Spleen (tissue), 7 donors: ENCODE data around the gene FDX2.

ENCODE experiments used
- POLR2A ChIP-seq, 3 donors: fragments of 450-650 bp; IDR thresholded peaks; one replicate each; pipeline ENCODE4 v1.5.1; 2017; ENCODE audit warnings: antibody characterized with exemption in 3 of 3, mild to moderate bottlenecking in 1 of 3
- TF ChIP-seq, protein P1 (sequence below), 11 experiments: fragments of 200-600 bp in 7 of 11; fragments of 450-650 bp in 4 of 11; sonication (generic) in 4 of 11; IDR thresholded peaks in 8 of 11; conservative IDR thresholded peaks in 3 of 11; 1 replicate in 7 of 11; 2 replicates in 4 of 11; pipeline versions ENCODE4 v1.4.0 to v1.8.0; 2016 to 2021; ENCODE audit warnings: antibody characterized with exemption in 11 of 11, inconsistent platforms in 4 of 11, mild to moderate bottlenecking in 1 of 11
- donor health status: DM: no; HTN: no; CAD: no; lungs with moderate emphysema.
- donor health status: DM: no; HTN: no; CAD: no.
- donor health status: DM: no; HTN: no; CAD: no.

DNA sequence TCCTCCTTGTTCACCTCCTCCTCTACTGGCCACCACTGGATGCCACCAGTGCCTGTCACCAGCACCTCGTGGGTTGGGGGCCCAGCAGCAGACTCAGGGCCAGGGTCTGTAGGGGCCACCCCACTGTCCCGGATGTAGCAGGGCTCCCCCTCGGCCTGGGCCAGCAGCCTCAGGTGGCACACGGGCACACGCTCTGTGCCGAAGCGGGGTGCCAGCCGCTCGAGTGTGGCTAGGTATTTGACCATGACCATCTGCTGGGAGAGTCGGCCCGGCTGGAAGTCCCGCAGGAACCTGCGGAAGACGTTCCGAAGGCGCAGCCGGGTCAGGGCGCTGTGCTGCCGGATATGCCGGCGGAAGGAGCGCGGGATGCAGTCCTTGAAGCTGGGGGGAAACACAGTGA lies 49.7 kb upstream of the FDX2 start:
- no peak for TF ChIP-seq POLR2A (IDR thresholded peaks at IDR 0.05)
- TF ChIP-seq, protein P1, sequence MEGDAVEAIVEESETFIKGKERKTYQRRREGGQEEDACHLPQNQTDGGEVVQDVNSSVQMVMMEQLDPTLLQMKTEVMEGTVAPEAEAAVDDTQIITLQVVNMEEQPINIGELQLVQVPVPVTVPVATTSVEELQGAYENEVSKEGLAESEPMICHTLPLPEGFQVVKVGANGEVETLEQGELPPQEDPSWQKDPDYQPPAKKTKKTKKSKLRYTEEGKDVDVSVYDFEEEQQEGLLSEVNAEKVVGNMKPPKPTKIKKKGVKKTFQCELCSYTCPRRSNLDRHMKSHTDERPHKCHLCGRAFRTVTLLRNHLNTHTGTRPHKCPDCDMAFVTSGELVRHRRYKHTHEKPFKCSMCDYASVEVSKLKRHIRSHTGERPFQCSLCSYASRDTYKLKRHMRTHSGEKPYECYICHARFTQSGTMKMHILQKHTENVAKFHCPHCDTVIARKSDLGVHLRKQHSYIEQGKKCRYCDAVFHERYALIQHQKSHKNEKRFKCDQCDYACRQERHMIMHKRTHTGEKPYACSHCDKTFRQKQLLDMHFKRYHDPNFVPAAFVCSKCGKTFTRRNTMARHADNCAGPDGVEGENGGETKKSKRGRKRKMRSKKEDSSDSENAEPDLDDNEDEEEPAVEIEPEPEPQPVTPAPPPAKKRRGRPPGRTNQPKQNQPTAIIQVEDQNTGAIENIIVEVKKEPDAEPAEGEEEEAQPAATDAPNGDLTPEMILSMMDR (IDR thresholded peaks at IDR 0.05 in 8 of 11, conservative IDR thresholded peaks at IDR 0.05 in 3 of 11) = no peak
